Activated CD8-positive, alpha-beta memory T cell treated with anti-CD3 and anti-CD28 coated beads, Interleukin-2, amount 50 U/mL, for 24 hours (primary cell): ENCODE data around the gene DUSP3.
A peak's percentile ranks its signal among the peaks of the same experiment; 100 is the strongest.

Source experiments
- DNase-seq: peaks from one replicate; pipeline ENCODE4 v3.0.0-alpha.2; 2020; ENCODE audit errors: extremely low read depth

DUSP3 gene

GRCh38 chr17:43768943-43769342, 9.8 kb downstream of the DUSP3 start:
- no peak for DNase-seq

DNA sequence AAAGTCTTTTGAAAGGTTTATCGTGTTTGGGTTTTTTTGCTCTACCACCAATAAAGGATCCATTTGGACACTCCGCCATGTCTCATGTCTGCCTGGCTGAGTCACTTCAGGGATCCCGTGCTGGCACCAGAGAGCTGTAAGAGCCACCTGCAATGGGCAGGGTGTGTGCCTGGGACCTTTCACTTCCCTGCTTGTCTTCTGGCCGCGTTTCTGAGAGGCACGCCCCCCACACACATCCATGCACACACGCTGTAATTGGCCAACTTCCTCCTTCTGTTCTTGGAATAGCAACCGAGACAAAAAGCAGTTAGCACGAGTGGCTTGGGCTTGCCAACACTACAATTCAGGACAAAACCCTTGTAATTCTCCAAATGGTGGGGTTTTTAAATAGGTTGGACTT, 10.4 kb downstream of the DUSP3 start:
- DNase-seq: no peak

GRCh38 chr17:43767713-43768059, 11.1 kb downstream of the DUSP3 start:
- no peak for DNase-seq

DNA sequence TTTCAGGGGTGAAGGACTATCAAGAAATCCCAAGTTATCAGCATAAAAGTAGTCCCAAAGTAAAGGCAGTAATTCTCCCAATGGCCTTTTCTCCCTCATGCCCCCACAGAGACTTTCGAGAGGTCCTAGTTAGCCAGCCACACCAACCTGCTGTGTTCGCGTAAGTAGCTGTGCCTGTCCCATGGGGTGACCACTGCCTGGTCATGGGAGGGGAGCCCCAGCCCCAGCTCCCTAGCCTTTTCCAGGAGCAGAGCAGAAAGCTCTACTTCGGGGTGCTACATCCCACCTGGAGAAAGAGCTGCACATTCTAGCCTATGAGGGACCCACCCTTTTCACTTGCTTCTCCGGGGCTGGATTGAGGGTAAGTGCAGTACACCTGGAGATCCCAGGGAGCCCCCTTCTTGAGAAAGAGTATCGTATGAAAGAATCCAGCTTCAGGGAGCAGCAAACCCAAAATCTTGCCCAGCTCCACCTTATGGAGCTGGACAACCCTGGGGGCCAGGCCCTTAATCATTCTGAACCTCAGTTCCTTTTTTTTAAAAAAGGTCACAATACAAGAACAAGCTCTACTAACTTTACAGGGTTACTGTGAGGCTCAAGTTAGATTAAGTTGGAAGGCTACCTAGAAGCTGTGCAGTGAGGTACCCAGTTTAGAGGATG, 11.6 kb downstream of the DUSP3 start:
- DNase-seq: no peak

DNA sequence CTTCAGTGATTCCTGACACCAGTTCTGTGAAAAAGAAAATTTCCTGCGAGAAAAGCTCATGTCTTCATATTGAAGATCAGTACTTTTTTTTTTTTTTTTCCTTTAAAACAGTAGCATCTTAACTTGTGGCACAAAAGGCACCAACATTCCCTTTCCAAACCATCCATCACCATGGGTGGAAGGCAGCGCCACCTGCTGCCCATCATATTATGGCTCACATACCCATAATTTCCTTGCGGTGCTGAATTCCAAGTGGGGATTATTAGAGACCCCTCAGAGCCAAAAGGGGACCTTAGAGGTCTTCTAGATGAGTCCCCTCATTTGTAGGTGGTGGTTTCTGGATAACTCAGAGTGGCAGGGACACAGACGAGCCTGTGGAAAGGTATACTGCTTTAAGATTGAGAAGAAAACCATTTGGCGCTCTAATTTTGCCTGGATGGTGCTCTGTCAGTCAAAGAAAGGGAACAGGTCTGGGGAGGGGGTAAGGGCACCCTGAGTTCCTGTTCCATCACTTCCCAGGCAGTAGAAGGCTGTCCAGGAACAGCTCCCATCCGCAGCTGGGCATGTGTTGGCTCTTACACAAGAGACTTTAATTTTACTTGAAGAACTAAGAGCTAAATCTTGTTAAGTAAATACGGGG, 12.2 kb downstream of the DUSP3 start:
- DNase-seq: no peak

- DNase-seq: peak; percentile 83
These were observed 18.4 kb downstream of the DUSP3 start for GRCh38 chr17:43760254-43760852.

- no peak for DNase-seq
These were observed 18.9 kb downstream of the DUSP3 start for GRCh38 chr17:43759836-43760235.

DNA sequence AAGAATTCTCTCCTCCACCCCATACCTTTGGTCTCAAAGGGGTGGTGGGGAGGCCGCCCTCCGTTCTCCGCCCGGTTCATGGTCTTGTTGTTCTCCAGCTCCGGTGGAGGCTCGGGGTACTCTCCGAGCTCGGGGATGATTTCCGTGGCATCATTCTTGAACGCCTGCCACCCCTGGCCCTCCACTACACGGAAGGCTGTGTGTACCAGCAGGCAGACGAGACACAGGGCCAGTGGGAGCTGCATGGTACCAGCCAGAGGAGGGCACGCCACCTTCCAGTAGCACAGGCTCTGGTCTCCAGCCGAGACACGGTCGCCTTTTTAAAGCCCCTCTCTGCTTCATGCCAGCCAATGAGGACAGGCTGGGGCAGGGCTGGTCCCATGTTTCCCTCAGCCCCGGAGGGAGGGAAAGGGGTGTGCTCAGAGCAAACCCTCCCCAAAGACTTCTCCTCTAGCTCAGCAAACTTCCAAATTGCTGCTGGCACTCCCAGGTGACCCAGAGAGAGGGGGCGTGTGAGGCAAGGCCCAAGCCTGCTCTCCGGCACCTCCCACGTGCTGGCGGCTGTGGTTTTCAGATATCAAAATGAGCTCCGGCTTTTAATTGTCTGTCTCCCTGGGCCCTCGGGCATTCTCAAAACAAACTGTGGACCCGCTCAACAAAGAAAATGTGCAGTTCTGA, 20.1 kb downstream of the DUSP3 start, which contains the start of gene SOST:
SOST (minus strand) TSS at position 295 of the 678 bp plus-strand sequence; CDS start at position 245, 50 bp downstream.
- no peak for DNase-seq

GRCh38 chr17:43758086-43758485, 20.7 kb downstream of the DUSP3 start:
- no peak for DNase-seq

- no peak for DNase-seq
These were observed 21.6 kb downstream of the DUSP3 start for GRCh38 chr17:43757171-43757660.

DNA sequence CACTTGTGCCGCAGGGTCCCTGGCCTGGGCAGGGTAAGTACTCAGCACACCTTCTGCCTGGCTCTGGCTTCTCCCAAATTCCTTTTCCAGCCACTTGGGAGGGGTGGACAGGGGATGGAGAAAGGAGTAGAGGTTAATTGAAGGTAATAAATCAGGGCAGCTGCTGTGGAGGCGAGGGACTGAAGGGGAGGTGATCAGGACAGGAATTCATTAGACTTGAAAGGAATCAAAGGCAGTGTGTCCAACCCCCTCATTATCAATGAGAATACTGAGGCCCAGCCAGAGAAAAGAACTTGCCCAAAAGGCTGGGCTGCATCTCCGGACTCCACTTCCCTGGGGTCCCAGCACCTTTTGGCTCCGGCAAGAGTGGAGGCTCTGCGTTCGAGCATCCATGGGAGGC, 22.6 kb downstream of the DUSP3 start:
- no peak for DNase-seq

- no peak for DNase-seq
These were observed 23.3 kb downstream of the DUSP3 start for GRCh38 chr17:43755389-43755875.

- no peak for DNase-seq
These were observed 23.8 kb downstream of the DUSP3 start for GRCh38 chr17:43754947-43755346.

DNA sequence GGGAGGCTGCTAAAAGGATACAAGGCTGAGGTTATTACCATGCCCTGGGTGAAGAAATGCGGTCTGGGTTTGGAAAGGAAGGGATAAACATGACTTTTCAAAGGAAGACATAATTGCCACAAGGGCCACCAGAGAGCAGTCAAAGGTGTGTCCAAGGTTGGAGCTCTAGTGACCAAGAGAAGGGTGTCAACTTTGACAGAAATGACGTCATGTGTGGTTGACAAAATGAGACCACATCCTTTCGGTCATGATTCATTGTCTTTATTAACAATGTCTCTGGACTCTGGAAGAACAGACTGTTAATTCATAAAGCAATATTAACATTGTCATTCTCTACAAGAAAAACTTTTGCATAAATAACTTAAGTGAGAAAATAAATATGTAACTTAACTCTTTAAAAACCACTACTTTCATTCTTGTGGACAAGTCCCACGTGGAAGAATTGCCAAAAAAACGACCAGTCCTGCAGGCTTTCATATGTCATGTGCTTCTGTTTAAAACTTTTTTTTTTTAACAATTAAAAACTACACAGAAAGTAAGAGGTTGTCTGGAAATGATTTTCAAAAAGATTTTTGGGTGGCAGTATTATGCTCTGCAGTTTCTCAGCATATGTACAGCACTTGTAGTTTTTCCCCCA, 25.2 kb downstream of the DUSP3 start:
- no peak for DNase-seq

- no peak for DNase-seq
These were observed 28.6 kb downstream of the DUSP3 start for GRCh38 chr17:43750153-43750552.

- DNase-seq: no peak
These were observed 33.2 kb downstream of the DUSP3 start for GRCh38 chr17:43745541-43745940.

DNA sequence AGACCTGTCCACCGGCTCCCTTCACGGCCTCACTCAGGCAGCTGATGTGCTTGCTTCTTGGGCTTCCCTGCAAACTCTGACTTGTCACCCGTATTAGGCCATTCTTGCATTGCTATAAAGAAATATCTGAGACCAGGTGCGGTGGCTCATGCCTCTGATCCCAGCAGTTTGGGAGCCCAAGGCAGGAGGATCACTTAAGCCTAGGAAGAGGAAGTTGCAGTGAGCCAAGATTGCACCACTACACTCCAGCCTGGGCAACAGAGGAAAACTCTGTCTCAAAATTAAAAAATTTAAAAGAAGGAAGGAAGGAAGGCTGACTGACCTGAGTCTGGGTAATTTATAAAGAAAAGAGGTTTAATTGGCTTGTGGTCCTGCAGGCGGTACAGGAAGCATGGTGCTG, 37.1 kb downstream of the DUSP3 start:
- no peak for DNase-seq

- no peak for DNase-seq
These were observed 38.2 kb downstream of the DUSP3 start for GRCh38 chr17:43740541-43740940.

DNA sequence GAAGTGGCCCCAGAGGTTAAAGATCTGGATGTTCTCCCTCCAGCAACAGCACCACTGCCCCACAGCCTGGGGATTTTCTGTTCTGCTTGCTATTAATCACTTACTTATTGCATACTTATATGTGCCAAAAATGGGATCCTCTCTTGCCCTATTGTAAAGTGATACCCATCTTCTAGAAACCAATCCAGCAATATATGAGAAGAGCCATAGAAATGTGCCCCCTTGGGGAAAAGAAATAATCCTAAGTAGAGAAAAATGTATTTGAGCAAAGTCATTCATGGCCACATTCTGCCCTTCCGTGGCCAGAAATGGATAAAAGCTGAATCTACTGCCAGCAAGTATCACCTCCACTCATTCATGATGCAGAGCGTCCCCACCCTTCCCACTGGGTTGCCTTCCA, 41.1 kb downstream of the DUSP3 start:
- DNase-seq: no peak

- DNase-seq: no peak
These were observed 42.4 kb downstream of the DUSP3 start for GRCh38 chr17:43736389-43736788.

DNA sequence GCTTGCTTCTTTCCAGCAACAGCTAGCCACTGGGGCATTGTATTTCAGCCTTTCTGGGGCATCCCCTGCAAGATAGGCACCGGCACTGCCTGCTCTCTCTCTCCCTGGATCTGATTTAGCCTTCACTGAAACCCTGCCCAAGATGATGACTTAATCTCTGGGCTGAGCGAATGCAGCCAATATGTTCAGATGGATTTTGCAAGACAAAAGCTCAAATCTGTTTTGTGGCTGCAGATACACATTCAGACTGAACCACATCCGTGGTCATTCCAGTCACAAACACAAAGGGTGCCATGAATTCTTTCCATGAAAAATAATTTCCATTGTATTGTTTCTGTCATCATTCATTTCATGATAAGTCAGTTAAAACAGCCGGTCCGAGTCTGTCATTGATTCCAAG, 44.4 kb downstream of the DUSP3 start:
- DNase-seq: no peak

GRCh38 chr17:43733956-43734355, 44.8 kb downstream of the DUSP3 start:
- no peak for DNase-seq
